Measurements from ENCODE around the gene DNAL4.

DNAL4 gene

GRCh38 chr22:38742176-38742942 lies 51.6 kb downstream of the DNAL4 start:
- H3K27ac ChIP-seq, result no peak overlapping the region
- TF ChIP-seq CTCF (conservative IDR thresholded peaks at IDR 0.05), result no peak

DNA sequence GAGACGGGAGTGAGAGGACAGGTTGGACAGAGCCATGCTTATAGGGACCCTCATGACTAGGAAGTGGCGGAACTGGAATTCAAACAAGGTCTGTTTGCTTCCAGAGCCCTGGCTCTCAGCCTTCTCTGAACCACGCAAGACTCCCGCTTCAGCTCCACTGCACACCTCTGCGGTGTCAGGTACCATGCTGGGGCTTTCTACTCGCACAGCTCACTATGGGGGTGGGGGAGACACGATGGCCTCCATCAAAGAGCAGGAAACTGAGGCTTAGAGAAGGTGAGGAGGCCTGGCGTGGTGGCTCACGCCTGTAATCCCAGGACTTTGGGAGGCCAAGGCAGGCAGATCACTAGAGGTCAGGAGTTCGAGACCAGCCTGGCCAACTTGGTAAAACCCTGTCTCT lies 52.4 kb downstream of the DNAL4 start:
- no peak overlapping the region for H3K27ac ChIP-seq
- no peak for TF ChIP-seq CTCF (conservative IDR thresholded peaks at IDR 0.05)

DNA sequence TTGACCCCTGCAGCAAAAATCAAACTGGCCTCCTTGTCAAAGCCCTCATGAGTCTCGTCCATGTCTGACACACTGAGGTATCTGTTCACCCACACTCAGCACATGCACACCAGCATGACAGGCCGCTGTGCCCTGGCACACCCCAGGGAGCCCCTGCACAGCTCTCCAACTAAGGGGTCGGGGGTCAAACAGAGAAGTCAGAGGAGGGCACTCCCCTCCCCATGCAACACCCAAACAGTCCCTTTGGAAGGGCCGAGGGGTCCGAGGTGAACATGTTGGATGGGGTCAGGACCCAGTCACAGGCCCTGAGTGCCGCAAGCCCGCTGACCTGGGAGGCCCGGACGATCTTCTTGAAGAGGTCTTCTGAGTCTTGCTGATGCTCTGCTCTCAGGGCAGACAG lies 52.8 kb downstream of the DNAL4 start:
- H3K27ac ChIP-seq, result no peak overlapping the region

GRCh38 chr22:38740754-38741153 lies 53.2 kb downstream of the DNAL4 start:
- TF ChIP-seq CTCF (conservative IDR thresholded peaks at IDR 0.05), result no peak
- H3K27ac ChIP-seq, result no peak overlapping the region

More for the DNA sequence above, 52.8 kb downstream of the DNAL4 start:
- TF ChIP-seq CTCF (conservative IDR thresholded peaks at IDR 0.05), result no peak

DNA sequence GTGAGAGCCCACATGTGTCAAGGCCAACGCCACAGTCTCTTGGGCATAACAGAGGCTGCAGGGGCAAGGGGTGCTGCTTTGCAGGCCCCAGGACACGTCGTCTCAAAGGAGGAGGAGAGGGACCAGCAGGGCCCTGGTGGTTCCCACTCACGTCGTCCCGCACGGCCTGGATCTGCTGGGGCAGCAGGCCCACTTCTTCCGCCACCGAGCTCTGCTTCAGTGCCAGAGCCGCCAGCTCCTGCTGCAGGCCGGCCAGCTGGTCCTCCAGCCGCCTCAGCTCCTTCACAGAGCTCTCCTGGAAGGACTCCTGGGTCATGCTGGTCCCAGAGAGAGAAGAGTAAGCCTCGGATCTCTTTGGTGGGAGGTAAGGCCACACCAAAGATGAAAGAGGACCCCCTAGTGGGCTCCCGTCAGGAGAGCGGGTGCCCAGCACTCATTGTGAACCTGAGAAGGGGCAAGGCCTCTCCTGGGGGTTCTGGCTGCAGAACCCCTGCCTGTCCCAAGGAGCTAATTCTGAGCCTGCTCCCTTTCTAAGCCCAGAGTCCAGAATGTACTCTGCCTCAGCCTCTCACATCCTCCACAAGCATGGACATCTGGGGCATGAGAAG lies 53.7 kb downstream of the DNAL4 start:
- H3K27ac ChIP-seq, result no peak overlapping the region
- TF ChIP-seq CTCF (conservative IDR thresholded peaks at IDR 0.05), result no peak

- H3K27ac ChIP-seq, result no peak overlapping the region
- no peak for TF ChIP-seq CTCF (conservative IDR thresholded peaks at IDR 0.05)
Measured at GRCh38 chr22:38739300-38740055, 54.5 kb downstream of the DNAL4 start.

GRCh38 chr22:38738475-38739070 lies 55.4 kb downstream of the DNAL4 start:
- no peak overlapping the region for H3K27ac ChIP-seq
- TF ChIP-seq CTCF (conservative IDR thresholded peaks at IDR 0.05), result no peak

All from VCaP (cell line).